GM23338 (cell line): Measurements from ENCODE around the gene TMEM176B. TPM values are rescaled to one million over a fixed set of nuclear protein-coding genes. Genes with fewer than 3 reads are reported as not detected.

Experiments
- ATAC-seq: fragments of 200-7000 bp; cut with Tn5 transposase; 3 replicates; pipeline ENCODE4 v1.9.1; 2020
- DNase-seq: peaks from one replicate; pipeline ENCODE4 v3.0.0-alpha.2; 2015; ENCODE audit warnings: low spot score
- H2AFZ ChIP-seq: fragments of 200-600 bp; sonication (generic); 2 replicates; pipeline ENCODE4 v1.8.0; 2016; ENCODE audit warnings: antibody characterized with exemption, mild to moderate bottlenecking, moderate library complexity
- H3F3A ChIP-seq: fragments of 200-600 bp; sonication (generic); replicated peaks from 2 replicates; pipeline ENCODE4 v1.8.0; 2017; ENCODE audit warnings: antibody characterized with exemption, mixed run types, low read depth
- H3K27ac ChIP-seq: fragments of 200-600 bp; sonication (generic); 2 replicates; pipeline ENCODE4 v1.6.1; 2016; ENCODE audit warnings: low read depth
- H3K27me3 ChIP-seq: fragments of 200-600 bp; sonication (generic); 2 replicates; pipeline ENCODE4 v1.8.0; 2016; ENCODE audit warnings: mild to moderate bottlenecking, mixed run types, moderate library complexity; ENCODE audit not compliant: insufficient read depth
- H3K36me3 ChIP-seq: fragments of 200-600 bp; sonication (generic); 2 replicates; pipeline ENCODE4 v1.8.0; 2016; ENCODE audit warnings: mild to moderate bottlenecking; ENCODE audit not compliant: insufficient read depth
- H3K4me1 ChIP-seq: fragments of 200-600 bp; sonication (generic); 2 replicates; pipeline ENCODE4 v1.8.0; 2016; ENCODE audit warnings: mild to moderate bottlenecking, moderate library complexity; ENCODE audit not compliant: insufficient read depth
- H3K4me2 ChIP-seq: fragments of 200-600 bp; sonication (generic); 2 replicates; pipeline ENCODE4 v1.7.1; 2017; ENCODE audit warnings: mixed run types
- H3K4me3 ChIP-seq: fragments of 200-600 bp; sonication (generic); 2 replicates; pipeline ENCODE4 v1.6.1; 2016; ENCODE audit warnings: mixed run types
- H3K79me2 ChIP-seq: fragments of 200-600 bp; sonication (generic); replicated peaks from 2 replicates; pipeline ENCODE4 v1.8.0; 2017; ENCODE audit warnings: mild to moderate bottlenecking; ENCODE audit not compliant: insufficient read depth
- H3K9me2 ChIP-seq: fragments of 200-600 bp; sonication (generic); 2 replicates; pipeline ENCODE4 v1.8.0; 2017; ENCODE audit not compliant: insufficient read depth
- H4K20me1 ChIP-seq: fragments of 200-600 bp; sonication (generic); replicated peaks from 2 replicates; pipeline ENCODE4 v1.8.0; 2017; ENCODE audit warnings: mild to moderate bottlenecking; ENCODE audit not compliant: insufficient read depth
- H3K27ac Mint-ChIP-seq: 2 replicates; pipeline ENCODE4 v1.8.0; 2020; ENCODE audit warnings: inconsistent platforms, mild to moderate bottlenecking, moderate library complexity, mixed read lengths
- H3K27me3 Mint-ChIP-seq: 3 replicates; pipeline ENCODE4 v1.8.0; 2022; ENCODE audit warnings: low read depth, mild to moderate bottlenecking, moderate library complexity, mixed read lengths, inconsistent platforms; ENCODE audit not compliant: insufficient read depth, poor library complexity
- H3K36me3 Mint-ChIP-seq: 3 replicates; pipeline ENCODE4 v1.8.0; 2021; ENCODE audit warnings: low read depth, mild to moderate bottlenecking, inconsistent platforms, moderate library complexity, mixed read lengths
- H3K4me1 Mint-ChIP-seq: 3 replicates; pipeline ENCODE4 v1.8.0; 2020; ENCODE audit warnings: mild to moderate bottlenecking, inconsistent platforms, mixed read lengths
- H3K4me3 Mint-ChIP-seq: 3 replicates; pipeline ENCODE4 v1.8.0; 2021; ENCODE audit warnings: moderate library complexity, mild to moderate bottlenecking, inconsistent platforms, mixed read lengths
- H3K9me3 Mint-ChIP-seq: 3 replicates; pipeline ENCODE4 v1.8.0; 2020; ENCODE audit warnings: moderate library complexity, mild to moderate bottlenecking, inconsistent platforms, mixed read lengths
- EZH2 ChIP-seq: fragments of 200-600 bp; sonication (generic); IDR thresholded peaks from one replicate; pipeline ENCODE4 v1.8.0; 2017; ENCODE audit warnings: antibody characterized with exemption, mild to moderate bottlenecking, low read depth; ENCODE audit not compliant: unreplicated experiment
- EZH2phosphoT487 ChIP-seq: fragments of 200-600 bp; sonication (generic); IDR thresholded peaks from one replicate; pipeline ENCODE4 v1.8.1; 2018; ENCODE audit warnings: antibody characterized with exemption; ENCODE audit not compliant: unreplicated experiment
- JUNB ChIP-seq: IDR thresholded peaks from one replicate; pipeline ENCODE4 v1.6.1; 2016; ENCODE audit warnings: antibody characterized with exemption; ENCODE audit not compliant: unreplicated experiment
- POLR2AphosphoS5 ChIP-seq: IDR thresholded peaks from 2 replicates; pipeline ENCODE4 v1.6.1; 2016; ENCODE audit warnings: antibody characterized with exemption, low read depth
- STAT1 ChIP-seq: IDR thresholded peaks from one replicate; pipeline ENCODE4 v1.6.1; 2016; ENCODE audit warnings: antibody characterized with exemption; ENCODE audit not compliant: unreplicated experiment
- ZNF114 ChIP-seq: fragments of 250-450 bp; sonication (Bioruptor Pico); IDR thresholded peaks from 2 replicates; pipeline ENCODE4 v1.5.0; 2020; ENCODE audit warnings: mild to moderate bottlenecking, moderate library complexity
- ZNF331 ChIP-seq: fragments of 250-450 bp; sonication (Bioruptor Pico); IDR thresholded peaks from 2 replicates; pipeline ENCODE4 v1.5.0; 2020; ENCODE audit warnings: low read depth, mild to moderate bottlenecking, moderate library complexity
- polyA plus RNA-seq: library from polyadenylated mRNA; unstranded; fragments of >200 nt; fragmentation: Nextera tagmentation; extraction: Ambion mirVana; gene quantifications from 2 replicates; pipeline ENCODE4 v1.2.1, GENCODE V29; 2016
- total RNA-seq: library from RNA; depleted of rRNA; stranded (reverse); fragments of >200 nt; shearing (Covaris generic); gene quantifications from 2 replicates; pipeline ENCODE4 v1.2.3, GENCODE V29; 2014
- TF ChIP-seq, protein P1 (sequence below), 2 experiments: fragments of 200-600 bp in 1 of 2; sonication (generic) in 1 of 2; conservative IDR thresholded peaks; 2 replicates each; pipeline versions ENCODE4 v1.5.1 to v1.6.1; 2016 to 2017; ENCODE audit warnings: antibody characterized with exemption in 2 of 2, low read depth in 2 of 2, mild to moderate bottlenecking in 2 of 2, moderate library complexity in 1 of 2
- TF ChIP-seq, protein P2 (sequence below): IDR thresholded peaks from 2 replicates; pipeline ENCODE4 v1.6.1; 2016; ENCODE audit warnings: antibody characterized with exemption
- TF ChIP-seq, protein P3 (sequence below): fragments of 250-450 bp; sonication (Bioruptor Pico); IDR thresholded peaks from 2 replicates; pipeline ENCODE4 v1.5.0; 2020; ENCODE audit warnings: mild to moderate bottlenecking, moderate library complexity

TMEM176B gene
- total and polyA plus RNA-seq, 2 experiments from 2014 or later, result 0.35 to 0.42 TPM

DNA sequence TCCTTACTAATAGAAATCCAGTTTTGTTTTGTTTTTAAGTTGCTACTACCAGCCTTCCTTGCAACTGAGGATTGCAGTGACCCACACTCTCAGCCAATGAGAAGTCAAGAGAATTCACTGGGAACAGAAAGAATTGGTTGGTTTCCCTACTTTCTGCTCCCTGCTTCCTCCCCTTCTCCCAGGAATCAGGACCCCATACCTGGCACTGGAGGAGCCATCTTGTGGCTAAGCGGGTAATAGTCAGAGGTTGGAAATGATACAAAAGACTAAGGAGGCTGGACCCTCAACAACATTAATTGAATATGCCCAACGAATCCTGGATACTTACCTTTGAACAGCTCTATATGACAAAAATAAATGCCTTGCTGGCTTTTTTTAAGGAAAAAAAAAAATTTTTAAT is 6.7 kb upstream of the TMEM176B start:
- Mint-ChIP-seq H3K27me3 (peaks cover 9% of the 10 kb centered on the region), H3K4me3 (no peak overlapping the region), H3K9me3 (peaks cover 17% of the 10 kb centered on the region), H3K4me1 (peaks cover 3% of the 10 kb centered on the region; the same call in 2 of the 3 replicates), H3K27ac (no peak overlapping the region), H3K36me3 (peaks cover 10% of the 10 kb centered on the region; the same call in 1 of the 3 replicates)
- Histone ChIP-seq H3K4me1 (no peaks in the 10 kb centered on the region), H4K20me1 (peaks cover 3% of the 10 kb centered on the region; the same call in 1 of the 2 replicates), H3K79me2 (no peaks in the 10 kb centered on the region), H3K4me3 (no peak overlapping the region), H3K4me2 (no peak overlapping the region), H3K9me2 (no peaks in the 10 kb centered on the region), H3K27ac (no peak overlapping the region), H3F3A (no peaks in the 10 kb centered on the region), H3K27me3 (peaks cover 24% of the 10 kb centered on the region), H3K36me3 (no peaks in the 10 kb centered on the region), H2AFZ (no peak overlapping the region)
- DNase-seq (peak; percentile 36), ATAC-seq (0 out of 3 replicates have a peak, but pooled peaks have one; percentile 30)
- TF ChIP-seq STAT1 (no peak), ZNF331 (no peak), POLR2AphosphoS5 (no peak)
- TF ChIP-seq, protein P1, sequence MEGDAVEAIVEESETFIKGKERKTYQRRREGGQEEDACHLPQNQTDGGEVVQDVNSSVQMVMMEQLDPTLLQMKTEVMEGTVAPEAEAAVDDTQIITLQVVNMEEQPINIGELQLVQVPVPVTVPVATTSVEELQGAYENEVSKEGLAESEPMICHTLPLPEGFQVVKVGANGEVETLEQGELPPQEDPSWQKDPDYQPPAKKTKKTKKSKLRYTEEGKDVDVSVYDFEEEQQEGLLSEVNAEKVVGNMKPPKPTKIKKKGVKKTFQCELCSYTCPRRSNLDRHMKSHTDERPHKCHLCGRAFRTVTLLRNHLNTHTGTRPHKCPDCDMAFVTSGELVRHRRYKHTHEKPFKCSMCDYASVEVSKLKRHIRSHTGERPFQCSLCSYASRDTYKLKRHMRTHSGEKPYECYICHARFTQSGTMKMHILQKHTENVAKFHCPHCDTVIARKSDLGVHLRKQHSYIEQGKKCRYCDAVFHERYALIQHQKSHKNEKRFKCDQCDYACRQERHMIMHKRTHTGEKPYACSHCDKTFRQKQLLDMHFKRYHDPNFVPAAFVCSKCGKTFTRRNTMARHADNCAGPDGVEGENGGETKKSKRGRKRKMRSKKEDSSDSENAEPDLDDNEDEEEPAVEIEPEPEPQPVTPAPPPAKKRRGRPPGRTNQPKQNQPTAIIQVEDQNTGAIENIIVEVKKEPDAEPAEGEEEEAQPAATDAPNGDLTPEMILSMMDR (conservative IDR thresholded peaks at IDR 0.05; ENCODE audit: low read depth in 2 of 2), result peak; percentile 24 to 59; a peak in 3 of 4 replicates

DNA sequence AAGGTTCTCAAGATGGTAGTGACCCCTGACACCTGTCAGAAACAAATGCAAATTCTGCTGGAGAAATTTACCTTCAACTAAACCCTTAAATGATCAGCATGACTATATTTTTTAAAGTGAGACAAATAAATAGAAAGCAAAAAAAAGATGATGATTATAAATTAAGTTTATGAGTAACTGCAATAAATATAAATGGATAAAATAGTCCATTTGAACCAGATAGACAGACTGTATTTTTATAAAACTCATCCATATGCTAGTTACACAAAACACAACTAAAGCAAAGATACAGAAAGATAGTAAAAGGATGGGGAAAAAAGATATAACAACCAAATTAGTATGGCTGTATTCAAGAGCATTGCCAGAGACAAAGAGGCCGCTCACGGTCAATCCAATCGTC is 6.3 kb upstream of the TMEM176B start:
- Mint-ChIP-seq H3K4me3 (no peak overlapping the region), H3K27ac (no peak overlapping the region), H3K4me1 (peaks cover 5% of the 10 kb centered on the region; the same call in 2 of the 3 replicates), H3K9me3 (peaks cover 17% of the 10 kb centered on the region), H3K27me3 (peaks cover 13% of the 10 kb centered on the region), H3K36me3 (peaks cover 10% of the 10 kb centered on the region; the same call in 1 of the 3 replicates)
- DNase-seq (no peak), ATAC-seq (no peak)
- Histone ChIP-seq H4K20me1 (peaks cover 3% of the 10 kb centered on the region; the same call in 1 of the 2 replicates), H3K36me3 (no peaks in the 10 kb centered on the region), H2AFZ (no peak overlapping the region), H3K9me2 (no peaks in the 10 kb centered on the region), H3K27me3 (peaks cover 28% of the 10 kb centered on the region), H3K4me3 (no peak overlapping the region), H3F3A (no peaks in the 10 kb centered on the region), H3K79me2 (no peaks in the 10 kb centered on the region), H3K27ac (no peak overlapping the region), H3K4me1 (no peaks in the 10 kb centered on the region), H3K4me2 (no peak overlapping the region)
- TF ChIP-seq EZH2phosphoT487 (no peak), EZH2 (no peak), JUNB (no peak), ZNF331 (no peak), ZNF114 (CRISPR knock-in tag) (no peak)
- TF ChIP-seq, protein P2, sequence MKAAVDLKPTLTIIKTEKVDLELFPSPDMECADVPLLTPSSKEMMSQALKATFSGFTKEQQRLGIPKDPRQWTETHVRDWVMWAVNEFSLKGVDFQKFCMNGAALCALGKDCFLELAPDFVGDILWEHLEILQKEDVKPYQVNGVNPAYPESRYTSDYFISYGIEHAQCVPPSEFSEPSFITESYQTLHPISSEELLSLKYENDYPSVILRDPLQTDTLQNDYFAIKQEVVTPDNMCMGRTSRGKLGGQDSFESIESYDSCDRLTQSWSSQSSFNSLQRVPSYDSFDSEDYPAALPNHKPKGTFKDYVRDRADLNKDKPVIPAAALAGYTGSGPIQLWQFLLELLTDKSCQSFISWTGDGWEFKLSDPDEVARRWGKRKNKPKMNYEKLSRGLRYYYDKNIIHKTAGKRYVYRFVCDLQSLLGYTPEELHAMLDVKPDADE, result no peak
- TF ChIP-seq, protein P3, sequence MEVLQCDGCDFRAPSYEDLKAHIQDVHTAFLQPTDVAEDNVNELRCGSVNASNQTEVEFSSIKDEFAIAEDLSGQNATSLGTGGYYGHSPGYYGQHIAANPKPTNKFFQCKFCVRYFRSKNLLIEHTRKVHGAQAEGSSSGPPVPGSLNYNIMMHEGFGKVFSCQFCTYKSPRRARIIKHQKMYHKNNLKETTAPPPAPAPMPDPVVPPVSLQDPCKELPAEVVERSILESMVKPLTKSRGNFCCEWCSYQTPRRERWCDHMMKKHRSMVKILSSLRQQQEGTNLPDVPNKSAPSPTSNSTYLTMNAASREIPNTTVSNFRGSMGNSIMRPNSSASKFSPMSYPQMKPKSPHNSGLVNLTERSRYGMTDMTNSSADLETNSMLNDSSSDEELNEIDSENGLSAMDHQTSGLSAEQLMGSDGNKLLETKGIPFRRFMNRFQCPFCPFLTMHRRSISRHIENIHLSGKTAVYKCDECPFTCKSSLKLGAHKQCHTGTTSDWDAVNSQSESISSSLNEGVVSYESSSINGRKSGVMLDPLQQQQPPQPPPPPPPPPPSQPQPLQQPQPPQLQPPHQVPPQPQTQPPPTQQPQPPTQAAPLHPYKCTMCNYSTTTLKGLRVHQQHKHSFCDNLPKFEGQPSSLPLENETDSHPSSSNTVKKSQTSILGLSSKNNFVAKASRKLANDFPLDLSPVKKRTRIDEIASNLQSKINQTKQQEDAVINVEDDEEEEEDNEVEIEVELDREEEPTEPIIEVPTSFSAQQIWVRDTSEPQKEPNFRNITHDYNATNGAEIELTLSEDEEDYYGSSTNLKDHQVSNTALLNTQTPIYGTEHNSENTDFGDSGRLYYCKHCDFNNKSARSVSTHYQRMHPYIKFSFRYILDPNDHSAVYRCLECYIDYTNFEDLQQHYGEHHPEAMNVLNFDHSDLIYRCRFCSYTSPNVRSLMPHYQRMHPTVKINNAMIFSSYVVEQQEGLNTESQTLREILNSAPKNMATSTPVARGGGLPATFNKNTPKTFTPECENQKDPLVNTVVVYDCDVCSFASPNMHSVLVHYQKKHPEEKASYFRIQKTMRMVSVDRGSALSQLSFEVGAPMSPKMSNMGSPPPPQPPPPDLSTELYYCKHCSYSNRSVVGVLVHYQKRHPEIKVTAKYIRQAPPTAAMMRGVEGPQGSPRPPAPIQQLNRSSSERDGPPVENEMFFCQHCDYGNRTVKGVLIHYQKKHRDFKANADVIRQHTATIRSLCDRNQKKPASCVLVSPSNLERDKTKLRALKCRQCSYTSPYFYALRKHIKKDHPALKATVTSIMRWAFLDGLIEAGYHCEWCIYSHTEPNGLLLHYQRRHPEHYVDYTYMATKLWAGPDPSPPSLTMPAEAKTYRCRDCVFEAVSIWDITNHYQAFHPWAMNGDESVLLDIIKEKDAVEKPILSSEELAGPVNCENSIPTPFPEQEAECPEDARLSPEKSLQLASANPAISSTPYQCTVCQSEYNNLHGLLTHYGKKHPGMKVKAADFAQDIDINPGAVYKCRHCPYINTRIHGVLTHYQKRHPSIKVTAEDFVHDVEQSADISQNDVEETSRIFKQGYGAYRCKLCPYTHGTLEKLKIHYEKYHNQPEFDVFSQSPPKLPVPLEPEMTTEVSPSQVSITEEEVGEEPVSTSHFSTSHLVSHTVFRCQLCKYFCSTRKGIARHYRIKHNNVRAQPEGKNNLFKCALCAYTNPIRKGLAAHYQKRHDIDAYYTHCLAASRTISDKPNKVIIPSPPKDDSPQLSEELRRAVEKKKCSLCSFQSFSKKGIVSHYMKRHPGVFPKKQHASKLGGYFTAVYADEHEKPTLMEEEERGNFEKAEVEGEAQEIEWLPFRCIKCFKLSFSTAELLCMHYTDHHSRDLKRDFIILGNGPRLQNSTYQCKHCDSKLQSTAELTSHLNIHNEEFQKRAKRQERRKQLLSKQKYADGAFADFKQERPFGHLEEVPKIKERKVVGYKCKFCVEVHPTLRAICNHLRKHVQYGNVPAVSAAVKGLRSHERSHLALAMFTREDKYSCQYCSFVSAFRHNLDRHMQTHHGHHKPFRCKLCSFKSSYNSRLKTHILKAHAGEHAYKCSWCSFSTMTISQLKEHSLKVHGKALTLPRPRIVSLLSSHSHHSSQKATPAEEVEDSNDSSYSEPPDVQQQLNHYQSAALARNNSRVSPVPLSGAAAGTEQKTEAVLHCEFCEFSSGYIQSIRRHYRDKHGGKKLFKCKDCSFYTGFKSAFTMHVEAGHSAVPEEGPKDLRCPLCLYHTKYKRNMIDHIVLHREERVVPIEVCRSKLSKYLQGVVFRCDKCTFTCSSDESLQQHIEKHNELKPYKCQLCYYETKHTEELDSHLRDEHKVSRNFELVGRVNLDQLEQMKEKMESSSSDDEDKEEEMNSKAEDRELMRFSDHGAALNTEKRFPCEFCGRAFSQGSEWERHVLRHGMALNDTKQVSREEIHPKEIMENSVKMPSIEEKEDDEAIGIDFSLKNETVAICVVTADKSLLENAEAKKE, result no peak
